Measurements from ENCODE around the gene LAMA5. TPM values are rescaled to one million over a fixed set of nuclear protein-coding genes. Genes with fewer than 3 reads are reported as not detected.

Gene LAMA5
- total RNA-seq, 2 experiments from 2014 or later = 0.40 to 0.63 TPM

- peaks cover 2% of the 10 kb centered on the region for H3K36me3 Mint-ChIP-seq (ENCODE audit: low read depth)
- ATAC-seq (no peak), DNase-seq (no peak)
- ChIA-PET CTCF (no interaction called here), POLR2A (no interaction called here)
- H3K27me3 Mint-ChIP-seq (ENCODE audit: low read depth) = no peaks in the 10 kb centered on the region
- no peaks in the 10 kb centered on the region for H3K9me3 Mint-ChIP-seq (ENCODE audit: insufficient read depth)
- H3K4me1 Mint-ChIP-seq (ENCODE audit: low read depth) = no peaks in the 10 kb centered on the region
- no peak overlapping the region for H3K4me3 Mint-ChIP-seq
- no peak overlapping the region for H3K27ac Mint-ChIP-seq
These were observed 16.9 kb downstream of the LAMA5 start for GRCh38 chr20:62350098-62350628.

DNA sequence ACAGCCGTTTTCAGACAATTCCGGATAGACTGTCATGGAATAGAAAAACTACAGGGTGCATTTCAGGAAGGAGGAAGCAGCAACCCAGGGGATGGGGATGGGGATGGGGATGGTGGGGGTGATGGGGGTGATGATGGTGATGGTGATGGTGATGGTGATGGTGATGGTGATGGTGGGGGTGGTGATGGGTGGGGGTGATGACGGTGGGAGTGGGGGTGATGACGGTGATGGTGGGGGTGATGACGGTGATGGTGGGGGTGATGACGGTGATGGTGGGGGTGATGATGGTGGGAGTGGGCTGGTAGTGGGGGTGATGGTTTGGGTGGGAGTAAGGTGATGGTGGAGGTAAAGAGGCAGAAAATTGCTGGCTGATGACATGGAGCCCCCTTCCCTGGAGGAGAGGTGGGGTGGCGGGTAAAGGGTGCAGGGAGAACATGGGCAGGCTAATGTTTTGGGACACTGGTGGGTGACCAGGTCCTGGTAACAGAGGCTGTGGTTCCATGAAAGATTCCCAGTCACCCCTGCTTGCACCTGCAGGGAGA, 17.5 kb downstream of the LAMA5 start:
- ChIA-PET CTCF (no interaction called here), POLR2A (no interaction called here)
- ATAC-seq = no peak
- peaks cover 2% of the 10 kb centered on the region for H3K36me3 Mint-ChIP-seq (ENCODE audit: low read depth)
- no peaks in the 10 kb centered on the region for H3K9me3 Mint-ChIP-seq (ENCODE audit: insufficient read depth)
- no peaks in the 10 kb centered on the region for H3K4me1 Mint-ChIP-seq (ENCODE audit: low read depth)
- DNase-seq = no peak
- H3K4me3 Mint-ChIP-seq = no peak overlapping the region
- H3K27me3 Mint-ChIP-seq (ENCODE audit: low read depth) = no peaks in the 10 kb centered on the region
- H3K27ac Mint-ChIP-seq = no peak overlapping the region

GRCh38 chr20:62348604-62349003, 18.5 kb downstream of the LAMA5 start:
- POLR2A ChIA-PET = no interaction called here
- Mint-ChIP-seq H3K27me3 (ENCODE audit: low read depth) (no peaks in the 10 kb centered on the region), H3K27ac (no peak overlapping the region), H3K4me3 (no peak overlapping the region), H3K36me3 (ENCODE audit: low read depth) (peaks cover 2% of the 10 kb centered on the region), H3K4me1 (ENCODE audit: low read depth) (no peaks in the 10 kb centered on the region), H3K9me3 (ENCODE audit: insufficient read depth) (no peaks in the 10 kb centered on the region)
- no peak for DNase-seq
- CTCF ChIA-PET = no interaction called here
- ATAC-seq = no peak

DNA sequence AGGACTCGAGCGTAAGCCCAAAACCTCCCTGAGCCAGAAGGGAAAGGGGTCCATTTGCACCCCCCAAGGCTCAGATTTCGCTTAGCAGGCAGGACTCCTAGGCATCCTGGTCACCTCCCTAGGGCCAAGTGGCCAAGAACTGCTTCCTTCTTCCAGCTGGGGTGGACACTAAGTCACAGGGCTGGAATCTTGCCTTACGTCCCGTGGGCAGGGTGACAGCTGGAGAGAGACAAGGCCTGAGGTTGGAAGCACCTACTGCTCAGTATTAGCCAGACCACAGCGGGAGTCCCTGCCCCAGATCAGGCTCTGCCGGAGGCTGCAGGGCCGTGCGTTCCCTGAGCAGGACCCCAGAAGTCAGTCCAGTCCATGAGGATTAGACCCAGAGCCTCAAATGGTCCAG, 19.7 kb downstream of the LAMA5 start:
- H3K36me3 Mint-ChIP-seq (ENCODE audit: low read depth) = peaks cover 2% of the 10 kb centered on the region
- H3K4me1 Mint-ChIP-seq (ENCODE audit: low read depth) = no peaks in the 10 kb centered on the region
- POLR2A ChIA-PET = interaction anchor here (0.5 kb wide), 1 partner anchor 43 kb away, joined by 3 read pairs; no protein-coding TSS in a partner anchor
- H3K27ac Mint-ChIP-seq = no peak overlapping the region
- ATAC-seq = no peak
- no peak for DNase-seq
- no peaks in the 10 kb centered on the region for H3K9me3 Mint-ChIP-seq (ENCODE audit: insufficient read depth)
- H3K4me3 Mint-ChIP-seq = no peak overlapping the region
- CTCF ChIA-PET = no interaction called here
- H3K27me3 Mint-ChIP-seq (ENCODE audit: low read depth) = peaks cover 3% of the 10 kb centered on the region

- ATAC-seq (no peak), DNase-seq (no peak)
- CTCF ChIA-PET = no interaction called here
- Mint-ChIP-seq H3K4me1 (ENCODE audit: low read depth) (no peaks in the 10 kb centered on the region), H3K4me3 (no peak overlapping the region), H3K36me3 (ENCODE audit: low read depth) (peaks cover 2% of the 10 kb centered on the region), H3K9me3 (ENCODE audit: insufficient read depth) (no peaks in the 10 kb centered on the region), H3K27me3 (ENCODE audit: low read depth) (peaks cover 3% of the 10 kb centered on the region), H3K27ac (no peak overlapping the region)
- POLR2A ChIA-PET = no interaction called here
These were observed 20.0 kb downstream of the LAMA5 start for GRCh38 chr20:62347151-62347404.

DNA sequence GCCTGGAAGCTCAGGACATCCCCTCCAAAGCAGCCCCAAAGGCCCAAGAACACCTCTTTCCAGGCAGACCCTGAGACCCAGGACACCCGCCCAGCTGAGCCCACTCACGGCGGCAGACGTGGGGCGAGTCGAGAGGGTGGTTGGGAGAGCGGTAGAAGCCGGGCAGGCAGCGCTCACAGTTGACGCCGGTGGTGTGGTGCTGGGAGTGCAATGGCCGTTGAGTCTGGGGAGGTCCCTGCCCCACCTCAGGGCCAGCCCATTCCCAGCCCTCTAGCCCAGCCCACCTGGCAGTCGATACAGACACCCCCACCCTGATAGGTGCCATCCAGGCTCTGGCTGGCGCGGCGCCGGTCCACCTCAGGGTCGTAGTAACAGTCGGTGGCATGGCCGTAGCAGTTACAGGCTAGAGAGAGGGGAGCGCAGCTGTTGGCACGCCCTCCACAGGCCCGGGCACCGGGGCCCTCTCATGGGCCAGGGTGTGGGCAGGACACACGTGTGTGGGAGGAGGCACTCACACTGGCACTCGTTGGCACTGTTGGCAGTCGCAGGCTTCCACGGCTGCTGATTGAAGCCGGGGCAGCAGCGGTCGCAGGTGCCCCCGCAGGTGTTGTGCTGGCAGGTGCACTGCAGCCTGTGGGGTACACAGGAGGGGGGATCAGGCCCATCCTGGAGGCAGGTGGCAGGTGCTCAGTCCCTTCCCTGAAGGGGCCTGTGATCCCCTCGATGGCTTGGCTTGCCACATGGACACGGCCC, 20.5 kb downstream of the LAMA5 start:
- Mint-ChIP-seq H3K4me3 (no peak overlapping the region), H3K27me3 (ENCODE audit: low read depth) (peaks cover 3% of the 10 kb centered on the region), H3K36me3 (ENCODE audit: low read depth) (peaks cover 2% of the 10 kb centered on the region), H3K27ac (no peak overlapping the region), H3K9me3 (ENCODE audit: insufficient read depth) (no peaks in the 10 kb centered on the region), H3K4me1 (ENCODE audit: low read depth) (no peaks in the 10 kb centered on the region)
- ChIA-PET CTCF (no interaction called here), POLR2A (no interaction called here)
- DNase-seq (no peak), ATAC-seq (no peak)

- peaks cover 3% of the 10 kb centered on the region for H3K27me3 Mint-ChIP-seq (ENCODE audit: low read depth)
- POLR2A ChIA-PET = no interaction called here
- DNase-seq (no peak), ATAC-seq (no peak)
- H3K4me3 Mint-ChIP-seq = no peak overlapping the region
- H3K27ac Mint-ChIP-seq = no peak overlapping the region
- CTCF ChIA-PET = no interaction called here
- no peaks in the 10 kb centered on the region for H3K9me3 Mint-ChIP-seq (ENCODE audit: insufficient read depth)
- H3K4me1 Mint-ChIP-seq (ENCODE audit: low read depth) = no peaks in the 10 kb centered on the region
- H3K36me3 Mint-ChIP-seq (ENCODE audit: low read depth) = peaks cover 2% of the 10 kb centered on the region
These were observed 21.3 kb downstream of the LAMA5 start for GRCh38 chr20:62345681-62346370.

DNA sequence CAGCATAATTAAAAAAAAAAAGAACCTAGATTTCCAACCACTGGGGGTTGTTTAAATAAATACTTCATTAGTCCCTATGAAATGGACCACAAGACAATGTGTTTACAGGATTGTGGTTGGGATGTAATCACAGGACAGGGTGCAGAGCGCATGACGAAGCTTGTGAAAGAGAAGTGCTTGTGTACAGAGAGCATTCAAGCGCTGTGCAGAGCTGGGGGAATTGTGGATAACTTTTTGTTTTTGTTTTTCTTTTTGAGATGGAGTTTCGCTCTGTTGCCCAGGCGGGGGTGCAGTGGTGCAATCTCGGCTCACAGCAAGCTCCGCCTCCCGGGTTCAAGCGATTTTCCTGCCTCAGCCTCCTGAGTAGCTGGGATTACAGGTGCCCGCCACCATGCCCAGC, 22.3 kb downstream of the LAMA5 start:
- DNase-seq (no peak), ATAC-seq (no peak)
- no peaks in the 10 kb centered on the region for H3K9me3 Mint-ChIP-seq (ENCODE audit: insufficient read depth)
- no peak overlapping the region for H3K27ac Mint-ChIP-seq
- peaks cover 2% of the 10 kb centered on the region for H3K36me3 Mint-ChIP-seq (ENCODE audit: low read depth)
- H3K4me1 Mint-ChIP-seq (ENCODE audit: low read depth) = no peaks in the 10 kb centered on the region
- ChIA-PET POLR2A (no interaction called here), CTCF (no interaction called here)
- no peak overlapping the region for H3K4me3 Mint-ChIP-seq
- H3K27me3 Mint-ChIP-seq (ENCODE audit: low read depth) = peaks cover 3% of the 10 kb centered on the region

GRCh38 chr20:62344092-62344491, 23.0 kb downstream of the LAMA5 start:
- CTCF ChIA-PET = no interaction called here
- no peaks in the 10 kb centered on the region for H3K4me1 Mint-ChIP-seq (ENCODE audit: low read depth)
- no peak overlapping the region for H3K27ac Mint-ChIP-seq
- H3K9me3 Mint-ChIP-seq (ENCODE audit: insufficient read depth) = no peaks in the 10 kb centered on the region
- H3K36me3 Mint-ChIP-seq (ENCODE audit: low read depth) = no peaks in the 10 kb centered on the region
- ATAC-seq (no peak), DNase-seq (no peak)
- no peak overlapping the region for H3K4me3 Mint-ChIP-seq
- H3K27me3 Mint-ChIP-seq (ENCODE audit: low read depth) = peaks cover 3% of the 10 kb centered on the region
- POLR2A ChIA-PET = no interaction called here

DNA sequence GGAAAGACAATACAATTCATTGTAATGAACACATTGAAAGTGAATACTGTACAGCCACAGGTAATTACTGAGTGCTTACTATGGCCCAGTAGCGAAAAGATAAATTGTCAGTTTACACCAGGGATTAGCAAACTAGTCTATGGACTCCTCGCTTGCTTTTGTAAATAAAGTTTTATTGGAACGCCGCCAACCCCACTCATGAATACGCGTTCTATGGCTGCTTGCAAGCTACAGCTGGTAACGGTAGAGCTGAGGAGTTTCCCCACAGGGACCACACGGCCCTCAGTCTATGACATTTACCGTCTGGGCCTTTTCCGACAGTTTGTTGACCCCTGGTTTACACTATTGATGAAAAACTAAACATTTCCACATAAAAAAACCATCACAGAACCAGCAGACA, 24.2 kb downstream of the LAMA5 start:
- DNase-seq (no peak), ATAC-seq (no peak)
- Mint-ChIP-seq H3K4me1 (ENCODE audit: low read depth) (no peaks in the 10 kb centered on the region), H3K27ac (no peak overlapping the region), H3K9me3 (ENCODE audit: insufficient read depth) (no peaks in the 10 kb centered on the region), H3K27me3 (ENCODE audit: low read depth) (peaks cover 3% of the 10 kb centered on the region), H3K4me3 (no peak overlapping the region), H3K36me3 (ENCODE audit: low read depth) (no peaks in the 10 kb centered on the region)
- ChIA-PET POLR2A (no interaction called here), CTCF (no interaction called here)

DNA sequence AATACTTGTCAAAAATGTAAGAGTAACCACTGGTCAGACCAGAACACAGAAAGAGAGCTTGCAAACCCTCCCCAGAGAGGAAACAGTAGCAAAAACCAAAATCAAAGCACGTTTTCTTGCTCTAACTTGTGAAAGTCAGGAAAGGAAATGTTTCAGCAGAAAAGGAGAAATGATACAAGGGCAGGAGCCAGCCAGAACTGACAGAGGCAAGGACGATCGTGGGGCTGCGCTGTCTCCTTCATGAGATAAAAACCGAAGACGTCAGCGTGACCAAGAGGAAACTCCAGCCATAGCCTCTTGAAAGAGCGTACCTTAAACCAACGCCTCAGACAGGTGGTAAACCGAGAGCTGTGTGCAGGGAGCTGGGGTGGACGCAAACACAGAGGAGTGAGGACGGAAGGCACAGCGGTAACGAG, 27.5 kb downstream of the LAMA5 start:
- ChIA-PET POLR2A (interaction anchor here (1.0 kb wide), 1 partner anchor 9 kb away, joined by 3 read pairs; no protein-coding TSS in a partner anchor), CTCF (no interaction called here)
- Mint-ChIP-seq H3K27ac (no peak overlapping the region), H3K9me3 (ENCODE audit: insufficient read depth) (no peaks in the 10 kb centered on the region), H3K27me3 (ENCODE audit: low read depth) (peaks cover 6% of the 10 kb centered on the region), H3K36me3 (ENCODE audit: low read depth) (no peaks in the 10 kb centered on the region), H3K4me3 (no peak overlapping the region), H3K4me1 (ENCODE audit: low read depth) (no peaks in the 10 kb centered on the region)
- ATAC-seq (no peak), DNase-seq (no peak)

DNA sequence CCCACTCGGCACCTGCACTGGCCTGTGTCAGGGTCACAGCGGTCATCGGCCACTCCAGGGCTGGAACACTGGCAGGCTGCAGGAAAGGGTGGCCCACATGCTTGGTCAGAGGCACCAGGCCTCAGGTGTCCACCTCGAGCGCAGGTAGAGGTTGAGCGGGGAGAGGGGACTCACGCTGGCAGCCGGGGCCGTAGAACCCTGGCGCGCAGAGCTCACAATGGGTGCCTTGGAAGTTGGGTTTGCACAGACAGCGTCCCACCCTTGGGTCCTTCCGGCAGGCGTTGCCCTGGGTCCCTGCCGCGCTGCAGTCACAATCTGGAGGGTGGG, 28.9 kb downstream of the LAMA5 start:
- DNase-seq = no peak
- no peak for ATAC-seq
- ChIA-PET CTCF (no interaction called here), POLR2A (no interaction called here)
- Mint-ChIP-seq H3K36me3 (ENCODE audit: low read depth) (no peaks in the 10 kb centered on the region), H3K4me1 (ENCODE audit: low read depth) (no peaks in the 10 kb centered on the region), H3K4me3 (no peak overlapping the region), H3K27me3 (ENCODE audit: low read depth) (peaks cover 6% of the 10 kb centered on the region), H3K9me3 (ENCODE audit: insufficient read depth) (no peaks in the 10 kb centered on the region), H3K27ac (no peak overlapping the region)

Measured in activated CD8-positive, alpha-beta T cell treated with anti-CD3 and anti-CD28 coated beads, Interleukin-2, amount 10 ng/mL, durations not matched to agents 7 days and 5 days (primary cell).